Stimulated activated CD8-positive, alpha-beta memory T cell treated with anti-CD3 and anti-CD28 coated beads, Interleukin-7, amount 100 ng/mL, for 1 hour (primary cell): Measurements from ENCODE around the gene TMEM87B.
"Not testable (repeated sequence)": the region's sequence is repeated elsewhere in the genome, so short reads cannot be mapped to it uniquely, and the experiment has no call there.

Experiments used
- DNase-seq, 2 donors: peaks; one replicate each; pipeline ENCODE4 v3.0.0-alpha.2; 2020; ENCODE audit warnings: low read depth in 2 of 2

The TMEM87B gene

GRCh38 chr2:112033600-112033999 is 21.5 kb upstream of the TMEM87B start:
- DNase-seq, result no peak

DNA sequence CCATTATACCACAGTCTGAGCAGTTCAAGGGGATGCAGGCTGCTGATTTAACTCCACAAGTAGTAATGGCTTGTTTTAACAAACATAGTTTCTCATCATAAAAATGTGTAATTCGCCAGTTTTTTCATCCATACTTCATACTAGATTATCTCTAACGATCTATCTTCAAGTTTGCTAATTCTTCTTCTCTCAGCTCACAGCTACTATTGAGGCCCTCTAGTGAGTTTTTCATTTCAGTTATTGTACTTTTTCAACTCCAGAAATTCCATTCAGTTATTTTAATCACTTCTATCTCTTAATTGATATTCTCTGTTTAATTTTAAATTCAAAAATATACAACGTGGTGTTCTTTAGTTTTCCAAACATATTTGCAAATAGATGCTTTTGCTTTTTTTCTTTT is 20.1 kb upstream of the TMEM87B start:
- DNase-seq, result no peak

DNA sequence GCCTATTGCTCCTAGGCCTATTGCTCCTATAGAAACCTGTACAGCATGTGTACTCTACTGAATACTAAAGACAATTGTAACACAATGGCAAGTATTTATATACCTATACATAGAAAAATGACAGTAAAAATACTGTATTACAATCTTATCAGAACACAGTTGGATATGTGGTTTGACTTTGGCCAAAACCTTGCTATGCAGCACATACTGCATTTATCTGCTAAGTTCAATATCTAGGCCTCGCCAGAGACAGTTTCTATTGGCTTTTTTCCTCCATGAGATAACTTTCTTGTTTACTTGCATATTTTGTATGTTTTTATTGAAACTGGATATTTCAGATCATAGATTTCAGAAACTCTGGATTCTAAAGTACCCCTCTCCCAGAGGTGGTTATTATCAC is 19.3 kb upstream of the TMEM87B start:
- no peak for DNase-seq

GRCh38 chr2:112039556-112039955 is 15.5 kb upstream of the TMEM87B start:
- DNase-seq, result not testable (repeated sequence)

DNA sequence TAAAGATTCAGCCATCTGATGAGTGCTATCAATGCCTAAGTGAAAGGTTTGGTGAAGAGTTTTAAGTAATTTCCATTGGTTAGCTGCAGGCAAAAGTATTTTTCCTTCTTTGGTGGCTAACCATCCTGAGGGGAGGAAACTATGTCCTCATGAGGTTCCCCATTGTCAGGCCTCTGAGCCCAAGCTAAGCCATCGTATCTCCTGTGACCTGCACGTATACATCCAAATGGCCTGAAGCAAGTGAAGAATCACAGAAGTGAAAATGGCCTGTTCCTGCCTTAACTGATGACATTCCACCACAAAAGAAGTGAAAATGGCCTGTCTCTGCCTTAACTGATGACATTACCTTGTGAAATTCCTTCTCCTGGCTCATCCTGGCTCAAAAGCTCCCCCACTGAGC is 15.0 kb upstream of the TMEM87B start:
- not testable (repeated sequence) for DNase-seq

- not testable (repeated sequence) for DNase-seq
These were observed 13.6 kb upstream of the TMEM87B start for GRCh38 chr2:112041460-112041859.

DNA sequence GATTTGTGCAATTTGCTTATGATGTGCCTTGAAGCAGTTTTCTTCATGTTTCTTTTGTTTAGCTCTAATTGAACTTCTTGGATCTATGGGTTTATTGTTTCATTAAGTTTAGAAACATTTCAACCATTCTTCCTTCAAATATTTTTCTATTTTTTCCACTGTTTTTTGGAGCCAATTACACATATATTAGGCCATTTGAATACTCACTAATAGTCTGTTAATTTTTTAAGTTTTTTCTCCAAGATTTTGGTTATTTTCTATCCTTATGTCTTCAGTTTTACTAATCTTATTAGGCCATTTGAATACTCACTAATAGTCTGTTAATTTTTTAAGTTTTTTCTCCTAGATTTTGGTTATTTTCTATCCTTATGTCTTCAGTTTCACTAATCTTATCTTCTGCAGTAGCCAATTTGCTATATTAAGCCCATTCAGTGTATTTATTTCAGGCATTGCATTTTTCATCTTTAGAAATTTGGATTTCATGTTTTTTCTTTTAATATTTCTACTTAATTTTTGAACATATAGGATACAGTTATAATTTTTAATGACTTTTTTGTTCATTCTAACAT is 9.5 kb upstream of the TMEM87B start:
- DNase-seq, result no peak

DNA sequence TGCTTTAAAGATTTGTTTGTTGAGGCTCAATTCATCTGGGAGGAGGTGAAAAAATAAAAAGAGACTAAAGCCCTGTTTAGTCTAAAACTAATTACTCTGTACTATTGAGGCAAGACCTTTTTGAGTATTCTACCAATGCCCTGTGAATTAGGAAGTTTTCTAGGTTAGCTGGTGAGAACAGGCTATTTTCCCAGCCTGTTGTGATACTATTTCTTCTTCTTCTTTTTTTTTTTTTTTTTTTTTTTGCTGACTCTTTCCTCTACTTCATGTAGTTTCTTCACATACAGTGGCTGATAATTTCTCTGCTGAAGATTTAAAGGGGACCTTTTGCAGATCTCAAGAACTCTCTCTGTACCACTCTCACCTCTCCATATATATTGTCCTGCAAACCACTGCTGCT is 8.8 kb upstream of the TMEM87B start:
- no peak for DNase-seq

GRCh38 chr2:112047537-112048235 is 7.4 kb upstream of the TMEM87B start:
- no peak for DNase-seq

- no peak for DNase-seq
These were observed 6.9 kb upstream of the TMEM87B start for GRCh38 chr2:112048236-112048592.

DNA sequence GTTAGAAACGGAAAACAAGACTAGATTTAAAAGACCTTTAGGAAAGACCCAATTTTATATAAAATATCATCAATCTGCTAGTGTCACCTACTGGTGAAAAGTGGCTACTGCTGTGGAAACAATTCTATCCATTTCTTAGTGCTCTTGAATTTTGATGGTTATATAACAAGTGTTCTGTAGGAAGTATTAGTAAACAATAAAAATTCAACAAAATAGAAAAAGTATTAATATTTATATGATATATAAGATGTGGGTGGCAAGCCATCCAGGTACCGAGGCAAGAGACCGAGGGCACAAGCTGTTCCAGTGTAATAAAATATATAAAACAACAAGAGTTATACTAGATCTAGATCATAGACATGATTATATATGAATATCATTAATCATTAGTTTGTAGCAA is 6.2 kb upstream of the TMEM87B start:
- DNase-seq, result no peak

- DNase-seq, result no peak
These were observed 4.8 kb upstream of the TMEM87B start for GRCh38 chr2:112050316-112050715.

DNA sequence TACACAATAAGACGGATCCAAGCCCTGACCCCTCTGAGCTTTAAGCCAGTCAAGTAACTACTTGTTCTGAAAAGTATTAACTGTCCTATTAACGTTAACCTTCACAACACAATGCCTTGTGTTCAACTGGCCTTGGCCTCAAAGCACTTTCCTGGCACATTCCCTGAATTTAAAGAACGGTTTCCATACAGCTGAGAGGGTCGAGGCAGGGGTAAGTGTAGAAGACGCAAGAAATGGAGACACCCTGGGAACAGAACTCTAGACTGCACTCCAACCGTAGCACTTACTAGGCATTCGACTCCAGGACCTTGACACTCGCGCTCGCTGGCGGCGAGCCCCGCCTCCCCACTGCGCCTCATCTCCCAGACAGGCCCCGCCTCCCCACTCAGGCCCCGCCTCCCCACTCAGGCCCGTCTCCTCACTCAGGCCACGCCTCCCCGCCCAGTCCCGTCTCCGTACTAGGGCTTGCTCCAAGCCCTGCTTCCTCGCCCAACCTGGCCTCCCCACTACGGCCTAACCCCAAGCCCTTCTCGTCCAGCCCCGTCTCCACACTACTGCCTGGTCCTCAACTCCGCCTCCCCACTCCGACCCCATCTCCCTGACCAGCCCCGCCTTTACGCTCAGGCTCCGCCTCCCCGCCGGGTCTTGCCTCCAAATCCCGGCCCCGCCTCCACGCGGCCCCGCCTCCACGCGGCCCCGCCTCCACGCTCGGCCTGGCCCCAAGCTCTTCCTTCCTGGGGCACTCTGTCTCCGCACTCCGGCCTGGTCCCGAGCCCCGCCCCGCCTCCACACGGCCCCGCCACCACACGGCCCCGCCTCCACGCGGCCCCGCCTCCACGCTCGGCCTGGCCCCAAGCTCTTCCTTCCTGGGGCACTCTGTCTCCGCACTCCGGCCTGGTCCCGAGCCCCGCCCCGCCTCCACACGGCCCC is 887 bp upstream of the TMEM87B start:
- DNase-seq, result peak; percentile 90 to 96

- no peak for DNase-seq
These were observed 909 bp downstream of the TMEM87B start for GRCh38 chr2:112055730-112056625.

- DNase-seq, result no peak
These were observed 1.5 kb downstream of the TMEM87B start for GRCh38 chr2:112056626-112056987.

GRCh38 chr2:112059671-112060070 is 4.6 kb downstream of the TMEM87B start:
- no peak for DNase-seq

DNA sequence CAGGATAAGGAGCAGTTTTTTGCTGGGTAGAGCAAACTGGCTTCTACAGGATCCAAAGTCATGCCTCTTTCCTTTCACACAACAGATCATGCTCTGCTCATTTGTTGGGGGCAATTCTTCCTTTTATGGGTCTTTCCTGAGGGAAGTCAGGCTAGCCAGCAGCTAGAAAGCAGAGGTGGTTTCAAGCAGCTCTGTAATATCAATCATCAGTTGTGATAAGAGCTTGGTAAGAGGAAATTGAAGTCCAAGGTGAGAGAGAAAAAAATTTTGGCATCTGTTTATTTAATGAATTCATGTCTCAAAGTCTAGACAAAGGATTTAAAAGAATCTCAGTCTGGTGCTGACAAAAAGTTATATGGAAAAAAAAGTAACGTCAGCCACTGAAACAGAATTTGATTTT is 6.2 kb downstream of the TMEM87B start:
- no peak for DNase-seq

DNA sequence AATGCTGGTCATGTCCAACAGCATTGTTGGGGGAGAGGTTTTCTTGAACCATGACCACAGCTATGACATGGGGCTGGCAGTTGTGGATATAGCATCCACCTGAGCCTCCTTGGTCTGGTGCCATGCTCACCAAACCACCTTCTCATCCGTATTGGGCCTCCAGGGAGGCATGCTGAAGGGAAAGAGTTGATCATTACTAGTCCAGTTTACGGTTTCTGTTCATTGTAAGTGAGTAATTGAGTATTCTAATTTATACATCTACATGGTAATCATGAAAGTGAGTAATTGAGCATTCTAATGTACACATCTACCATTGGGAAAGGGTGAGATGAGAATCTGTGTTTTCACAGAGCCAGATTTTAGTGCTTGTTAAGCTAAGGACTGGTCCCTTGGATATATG is 6.8 kb downstream of the TMEM87B start:
- no peak for DNase-seq

GRCh38 chr2:112062894-112063293 is 7.8 kb downstream of the TMEM87B start:
- DNase-seq, result no peak

DNA sequence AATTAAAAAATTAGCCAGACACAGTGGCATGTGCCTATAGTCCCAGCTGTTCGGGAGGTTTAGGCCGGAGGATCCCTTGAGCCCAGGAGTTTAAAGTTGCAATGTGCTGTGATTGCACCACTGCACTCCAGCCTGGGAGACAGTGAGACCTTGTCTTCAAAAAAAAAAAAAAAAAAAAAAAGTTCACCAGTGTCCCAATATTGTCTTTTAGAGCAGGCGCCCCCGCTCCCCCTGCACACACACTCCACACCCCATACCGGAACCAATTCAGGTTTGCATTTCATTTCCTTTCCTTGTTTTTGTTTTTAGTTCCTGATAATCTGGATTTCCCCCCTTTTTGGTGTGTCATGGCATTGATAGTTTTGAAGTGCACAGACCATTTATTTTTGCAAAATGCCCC is 10.4 kb downstream of the TMEM87B start:
- DNase-seq, result no peak

- no peak for DNase-seq
These were observed 10.9 kb downstream of the TMEM87B start for GRCh38 chr2:112065966-112066365.

DNA sequence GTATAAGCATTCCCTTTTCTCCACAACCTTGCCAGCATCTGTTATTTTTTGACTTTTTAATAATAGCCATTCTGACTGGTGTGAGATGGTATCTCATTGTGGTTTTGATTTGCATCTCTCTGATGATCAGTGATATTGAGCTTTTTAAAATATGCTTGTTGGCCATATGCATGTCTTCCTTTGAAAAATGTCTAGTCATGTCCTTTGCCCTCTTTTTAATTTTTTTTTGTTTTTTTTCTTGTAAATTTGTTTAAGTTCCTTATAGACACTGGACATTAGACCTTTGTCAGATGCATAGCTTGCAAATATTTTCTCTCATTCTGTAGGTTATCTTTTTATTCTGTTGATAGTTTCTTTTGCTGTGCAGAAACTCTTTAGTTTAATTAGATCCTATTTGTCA is 14.7 kb downstream of the TMEM87B start:
- not testable (repeated sequence) for DNase-seq
